ENCODE results near the gene SLC4A9.
"Not testable (repeated sequence)": the region's sequence is repeated elsewhere in the genome, so short reads cannot be mapped to it uniquely, and the experiment has no call there.

SLC4A9 gene

DNA sequence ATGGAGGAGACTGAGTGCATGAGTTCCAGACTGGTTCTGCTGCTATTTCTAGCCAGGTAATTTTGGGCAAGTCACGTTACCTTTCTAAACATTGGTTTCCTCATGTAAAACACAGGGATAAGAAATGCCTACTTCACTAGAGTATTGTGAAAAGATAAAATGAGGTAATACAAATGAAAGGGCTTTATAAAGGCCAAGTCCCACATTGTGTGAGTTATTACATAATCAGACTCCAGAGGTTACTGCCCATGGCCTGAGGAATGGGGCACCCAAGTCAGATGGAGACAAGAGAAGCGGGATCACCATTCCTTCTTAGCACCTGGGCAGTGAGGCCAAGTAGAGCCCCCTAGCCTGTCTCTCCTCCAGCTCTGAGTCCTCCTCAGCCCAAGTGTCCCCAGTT, 21.1 kb upstream of the SLC4A9 start:
- no peak for DNase-seq

DNA sequence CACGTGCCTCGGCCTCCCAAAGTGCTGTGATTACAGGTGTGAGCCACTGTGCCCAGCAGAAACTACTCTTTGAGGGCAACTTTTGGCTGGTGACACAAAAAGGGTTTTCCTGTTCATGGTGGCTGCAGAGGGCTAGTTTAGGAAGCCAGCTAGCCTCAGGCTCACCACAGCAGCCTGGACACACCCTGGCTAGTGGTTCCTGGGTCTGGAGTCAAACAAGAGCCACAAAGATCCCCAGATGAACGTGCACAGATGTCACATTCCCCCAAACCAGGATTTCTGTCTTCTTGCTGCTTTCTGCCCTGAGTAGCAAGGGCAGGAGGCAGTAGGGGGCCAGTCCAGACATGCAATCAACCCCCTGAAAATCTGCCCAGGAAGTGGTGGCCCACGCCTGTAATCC, 20.4 kb upstream of the SLC4A9 start:
- no peak for DNase-seq

DNA sequence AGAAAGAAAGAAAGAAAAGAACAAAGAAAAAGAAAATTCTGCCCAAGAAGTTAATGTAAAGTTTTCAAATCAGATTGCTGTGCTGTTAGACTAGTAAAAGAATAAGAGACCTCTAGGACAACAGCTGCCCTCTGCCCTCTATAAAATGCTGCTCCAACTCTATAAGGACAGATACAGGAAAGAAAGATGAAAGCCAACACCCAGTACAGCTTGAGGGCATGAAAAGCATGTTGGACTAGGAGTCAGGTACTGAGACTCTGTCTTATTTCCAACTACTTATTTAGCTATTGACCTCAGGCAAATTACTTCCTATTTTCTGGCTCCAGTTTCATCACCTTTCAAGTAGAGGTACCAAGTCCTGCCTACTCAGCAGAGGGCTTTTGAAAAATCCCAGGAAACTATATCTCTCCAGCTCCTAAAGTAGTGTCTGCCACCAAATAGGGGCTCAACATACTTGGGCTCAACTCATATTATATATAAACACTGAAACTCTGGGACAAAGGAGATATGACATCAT, 19.3 kb upstream of the SLC4A9 start:
- DNase-seq = no peak

DNA sequence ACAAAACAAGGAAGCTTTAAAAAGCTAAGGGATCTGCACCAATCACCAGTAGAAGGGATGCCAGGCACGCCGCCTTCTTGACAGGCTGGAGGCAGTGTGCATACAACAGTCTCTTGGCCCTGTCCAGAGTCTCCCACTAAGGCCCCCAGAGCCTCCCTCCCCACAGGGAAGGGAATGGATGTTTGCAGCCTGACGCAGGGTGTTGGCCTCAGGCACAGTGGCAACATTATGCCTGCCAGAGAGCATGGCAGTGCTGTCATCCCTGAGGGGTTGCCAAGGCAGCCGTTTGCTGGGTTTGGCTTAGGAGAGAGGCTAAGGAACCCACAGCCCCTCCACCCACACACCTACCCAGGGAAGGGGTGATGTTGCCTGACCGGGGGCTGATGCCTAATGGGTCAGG, 18.4 kb upstream of the SLC4A9 start:
- no peak for DNase-seq

DNA sequence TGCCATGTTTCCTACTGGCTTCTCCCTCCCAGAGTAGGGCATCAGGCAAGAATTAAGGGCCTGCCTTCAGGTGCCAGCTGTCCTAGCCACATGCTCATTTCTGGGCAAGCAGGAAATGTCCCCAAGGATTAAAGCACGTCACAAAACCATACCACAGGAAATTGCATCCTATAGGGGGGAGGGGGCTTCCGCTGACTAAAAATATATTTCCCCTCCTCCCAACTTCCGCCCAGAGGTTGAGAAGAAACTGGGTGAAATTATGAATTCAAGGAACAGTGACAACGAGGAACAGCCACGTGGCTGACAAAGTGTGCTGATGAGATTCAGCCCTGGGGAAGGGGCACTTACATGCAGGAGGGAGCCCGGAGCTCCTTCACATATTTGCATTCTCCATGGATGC, 17.7 kb upstream of the SLC4A9 start:
- no peak for DNase-seq

DNA sequence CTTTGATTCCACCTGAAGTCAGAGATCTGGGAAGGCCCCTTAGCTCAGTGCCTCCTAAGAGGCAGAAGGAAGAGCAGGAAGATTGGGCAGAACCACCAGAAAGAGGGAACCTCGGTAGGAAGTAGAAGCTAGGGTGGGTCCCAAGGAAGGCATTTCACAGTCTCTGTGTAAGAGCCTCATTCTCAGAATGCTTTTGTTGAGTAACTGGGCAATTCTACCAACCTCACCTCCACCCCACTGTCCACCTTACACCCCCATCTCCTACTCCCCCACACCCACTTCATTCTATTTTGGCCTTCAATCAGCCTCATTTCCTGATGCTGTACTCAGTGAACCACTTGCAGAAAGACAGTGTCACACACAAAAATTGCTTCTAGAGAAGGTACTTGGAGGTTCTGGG, 17.1 kb upstream of the SLC4A9 start:
- DNase-seq = no peak

DNA sequence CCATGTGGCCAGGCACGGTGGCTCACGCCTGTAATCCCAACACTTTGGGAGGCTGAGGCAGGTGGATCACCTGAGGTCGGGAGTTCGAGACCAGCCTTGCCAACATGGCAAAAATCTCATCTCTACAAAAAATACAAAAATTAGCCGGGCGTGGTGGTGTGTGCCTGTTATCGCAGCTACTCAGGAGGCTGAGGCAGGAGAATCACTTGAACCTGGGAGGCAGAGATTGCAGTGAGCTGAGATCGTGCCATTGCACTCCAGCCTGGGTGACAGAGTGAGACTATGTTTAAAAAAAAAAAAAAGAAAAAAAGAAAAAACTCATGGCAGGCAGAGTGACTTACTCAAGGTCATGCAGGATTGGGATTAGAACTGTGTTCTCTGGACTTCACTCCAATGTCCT, 16.1 kb upstream of the SLC4A9 start:
- DNase-seq = not testable (repeated sequence)

DNA sequence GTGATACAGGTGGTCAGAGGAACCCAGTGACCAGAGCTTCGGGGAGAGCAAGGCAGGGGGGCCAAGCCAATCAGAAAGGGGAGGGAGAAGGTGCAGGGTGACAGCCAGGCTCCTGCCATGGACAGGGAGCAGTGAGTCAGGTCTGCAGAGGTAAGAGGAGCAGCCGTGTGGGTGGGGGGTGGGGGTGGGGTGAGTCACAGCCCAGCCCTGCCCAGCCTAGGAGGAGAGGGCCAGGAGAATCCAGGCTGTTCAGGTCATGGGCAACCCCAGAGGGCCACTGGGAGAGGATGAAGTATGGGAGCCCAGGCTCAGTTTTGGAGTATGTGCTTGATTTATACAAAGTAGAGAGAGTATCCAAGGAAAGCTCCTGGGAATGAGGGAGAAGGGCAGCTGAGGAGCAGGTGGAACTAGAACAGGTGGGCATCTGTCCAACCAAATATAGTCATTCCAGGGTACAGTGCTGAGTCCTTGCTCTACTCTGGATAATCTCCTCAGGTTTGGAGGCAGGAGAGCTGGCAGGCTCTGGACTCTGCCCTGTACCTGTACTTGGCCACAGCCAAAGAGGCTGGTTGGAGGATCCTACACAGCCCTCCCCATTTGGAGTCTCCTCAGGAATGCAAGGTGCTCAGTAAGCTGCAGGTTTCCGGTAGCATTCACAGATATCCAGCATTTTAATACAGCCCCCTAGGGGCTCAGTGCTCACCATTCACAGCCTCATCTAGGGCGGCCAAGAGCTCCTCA, 15.1 kb upstream of the SLC4A9 start:
- no peak for DNase-seq

DNA sequence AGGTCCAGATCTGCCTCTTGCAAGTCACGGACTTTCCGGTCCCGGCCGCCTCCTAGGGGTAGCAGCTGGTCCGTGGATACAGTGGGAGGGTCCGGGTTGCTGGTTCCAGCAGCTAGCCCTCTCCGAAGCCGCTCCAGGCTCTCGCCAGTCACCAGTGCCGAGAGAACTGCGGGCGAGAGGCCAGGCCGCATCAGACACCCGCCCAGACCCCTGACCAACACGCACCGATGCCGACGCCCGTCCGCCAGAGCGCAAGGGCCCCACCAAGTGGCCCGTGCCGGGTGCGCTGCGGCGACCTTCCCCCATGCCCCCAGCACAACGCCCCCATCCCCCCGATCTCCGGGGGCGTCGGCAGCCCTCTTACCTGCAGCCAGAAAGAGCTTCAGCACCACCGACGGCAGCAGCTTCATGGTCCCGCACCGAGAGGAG, 14.1 kb upstream of the SLC4A9 start:
- no peak for DNase-seq

DNA sequence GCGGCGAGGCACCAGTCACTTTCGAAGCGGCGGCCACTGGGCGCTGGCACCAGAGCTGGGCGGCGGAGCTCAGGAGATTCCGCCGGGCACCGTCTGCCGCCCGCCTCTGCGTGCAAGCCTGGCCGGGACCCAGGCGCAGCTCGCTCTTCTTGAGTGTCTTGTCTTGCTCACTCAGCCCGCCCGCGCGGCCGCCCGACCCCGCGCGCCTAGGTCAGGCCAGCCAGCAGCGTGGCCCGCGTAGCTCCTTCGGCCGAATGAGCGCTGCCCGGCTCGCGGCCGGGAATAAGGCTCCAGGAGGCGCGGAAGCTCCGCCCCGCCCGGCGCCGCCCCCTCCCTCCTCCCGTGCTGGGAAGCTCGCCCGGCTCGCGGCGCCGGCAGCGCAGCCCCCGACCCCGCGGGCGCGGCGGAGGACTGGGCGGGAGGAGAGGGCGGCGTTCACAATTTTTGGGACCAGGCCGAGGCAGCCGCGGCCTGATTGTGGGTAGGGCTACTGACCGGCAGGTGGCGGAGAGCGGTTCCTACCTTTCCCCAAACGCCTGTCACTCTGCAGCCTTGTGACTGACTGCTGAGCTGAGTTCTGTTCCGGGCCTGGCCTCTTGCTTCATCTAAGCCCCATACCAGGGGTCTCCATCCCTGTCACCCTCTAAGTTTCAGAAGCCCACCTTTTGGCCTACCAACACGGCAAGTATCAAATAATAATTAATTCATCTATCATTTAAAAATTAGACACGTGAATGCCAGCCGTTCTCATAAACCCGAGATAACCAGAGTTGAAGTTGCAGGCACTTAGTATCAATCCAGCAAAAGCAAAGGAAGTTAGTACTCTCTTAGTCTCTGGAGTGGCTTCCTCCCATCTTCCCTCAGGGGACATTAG, 13.4 kb upstream of the SLC4A9 start, which contains the start of gene HBEGF:
TSS of gene HBEGF (minus strand) at position 256 of the 874 bp plus-strand sequence. CDS start 275 bp downstream, outside the sequence.
- DNase-seq = peak; percentile 60

DNA sequence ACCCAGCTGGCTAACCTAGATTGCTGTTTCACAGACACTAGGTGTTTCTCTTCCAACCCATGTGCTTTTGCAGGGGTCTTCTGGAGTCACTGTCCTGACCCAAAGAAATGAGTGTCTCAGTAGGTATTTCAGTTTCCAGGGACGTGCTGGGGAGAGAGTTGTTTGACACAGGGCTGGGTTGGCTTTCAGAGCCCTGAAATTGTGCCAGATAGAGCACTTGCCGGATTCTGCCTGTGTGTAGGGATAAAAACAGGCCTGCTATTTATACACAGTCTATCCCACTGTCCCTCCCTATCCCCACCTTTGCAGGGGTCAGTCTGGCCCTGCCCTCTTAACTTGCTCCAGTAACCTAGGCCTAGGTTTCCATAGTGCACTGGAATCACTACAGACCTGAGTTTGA, 12.6 kb upstream of the SLC4A9 start:
- DNase-seq = no peak

DNA sequence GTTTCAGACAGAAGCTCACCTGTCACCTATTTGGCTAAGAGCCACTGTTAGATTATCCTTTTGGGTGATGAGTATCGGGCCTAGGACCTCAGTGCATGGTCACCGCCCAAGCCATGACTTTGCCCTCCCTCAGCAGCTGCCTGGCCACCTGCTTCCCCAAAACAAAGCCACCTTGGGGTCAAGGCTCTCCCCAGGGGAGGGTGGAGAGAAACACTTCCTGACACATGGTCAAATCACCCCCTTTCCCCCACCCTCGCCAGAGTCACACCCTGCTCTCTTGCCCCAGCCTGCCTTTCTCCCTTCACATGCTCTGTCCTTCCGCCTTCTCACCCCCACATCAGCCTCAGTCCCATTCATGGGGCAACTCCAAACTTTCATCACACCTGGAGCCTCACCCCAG, 11.9 kb upstream of the SLC4A9 start:
- no peak for DNase-seq

DNA sequence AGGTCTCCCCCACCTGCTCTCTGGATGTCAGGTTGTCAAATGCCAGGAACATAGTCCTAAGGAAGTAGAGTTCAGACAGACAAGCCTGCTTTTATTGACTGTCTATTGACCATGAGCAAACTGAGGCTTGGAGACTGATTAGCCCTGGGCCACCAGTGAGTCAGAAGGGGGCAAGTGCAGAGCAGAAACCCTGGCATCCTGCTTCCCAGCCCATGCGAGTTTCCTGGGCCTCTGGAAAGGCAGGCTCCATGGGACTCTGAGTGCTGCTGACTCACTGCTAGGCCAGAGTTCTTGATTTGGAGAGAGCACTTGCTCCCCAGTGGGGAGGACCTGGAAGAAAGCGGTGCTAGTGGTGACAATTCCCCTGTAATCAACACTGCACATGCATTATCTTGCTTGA, 10.8 kb upstream of the SLC4A9 start:
- DNase-seq = no peak

DNA sequence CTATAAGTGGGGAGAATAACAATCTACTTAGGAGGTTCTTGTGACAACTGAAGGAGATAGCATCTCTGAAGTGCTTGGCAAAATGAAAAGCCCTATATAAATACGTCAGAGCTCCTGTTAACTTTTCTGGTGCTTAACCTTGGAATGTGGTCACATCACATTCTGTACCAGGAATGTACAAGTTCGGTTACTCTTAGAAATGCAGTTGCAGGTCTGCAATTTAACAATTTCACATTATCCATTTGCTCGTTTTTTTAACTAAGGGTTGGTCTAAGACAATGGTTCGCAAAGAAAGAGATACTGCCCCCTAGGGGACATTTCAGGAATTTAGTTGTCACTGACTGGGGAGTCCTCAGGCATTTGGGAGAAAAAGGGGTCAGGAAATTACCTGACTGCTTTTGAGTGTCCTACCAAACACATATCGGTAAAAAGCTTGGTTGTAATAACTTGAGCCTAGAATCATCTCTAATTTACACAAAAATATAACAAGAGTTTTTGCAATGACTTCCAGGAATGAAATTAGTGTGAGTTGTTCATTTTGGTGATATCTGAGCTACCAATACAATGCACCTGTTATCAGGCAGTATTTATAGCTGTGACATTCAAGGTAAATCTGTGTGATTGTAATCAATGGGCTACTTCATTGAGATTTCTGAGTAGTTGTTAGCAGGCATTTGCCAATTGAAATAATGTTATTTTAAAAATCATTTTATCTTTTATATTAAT, 8.2 kb upstream of the SLC4A9 start:
- DNase-seq = no peak

DNA sequence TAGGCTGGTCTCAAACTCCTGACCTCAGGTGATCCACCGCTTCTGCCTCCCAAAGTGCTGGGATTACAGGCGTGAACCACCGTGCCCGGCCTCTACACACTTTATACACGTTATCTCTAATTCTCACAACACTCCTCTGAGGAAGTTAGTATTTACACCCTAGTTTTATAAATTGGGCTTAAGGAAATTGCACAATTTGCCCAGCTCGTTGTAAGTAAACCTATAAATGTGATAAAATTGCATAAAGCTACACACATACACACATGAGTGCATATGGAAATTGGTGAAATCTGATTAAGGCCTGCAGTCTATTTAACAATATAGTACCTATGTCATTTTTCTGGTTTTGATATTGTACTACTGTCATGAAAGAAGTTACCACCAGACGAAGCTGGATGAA, 4.4 kb upstream of the SLC4A9 start:
- no peak for DNase-seq

DNA sequence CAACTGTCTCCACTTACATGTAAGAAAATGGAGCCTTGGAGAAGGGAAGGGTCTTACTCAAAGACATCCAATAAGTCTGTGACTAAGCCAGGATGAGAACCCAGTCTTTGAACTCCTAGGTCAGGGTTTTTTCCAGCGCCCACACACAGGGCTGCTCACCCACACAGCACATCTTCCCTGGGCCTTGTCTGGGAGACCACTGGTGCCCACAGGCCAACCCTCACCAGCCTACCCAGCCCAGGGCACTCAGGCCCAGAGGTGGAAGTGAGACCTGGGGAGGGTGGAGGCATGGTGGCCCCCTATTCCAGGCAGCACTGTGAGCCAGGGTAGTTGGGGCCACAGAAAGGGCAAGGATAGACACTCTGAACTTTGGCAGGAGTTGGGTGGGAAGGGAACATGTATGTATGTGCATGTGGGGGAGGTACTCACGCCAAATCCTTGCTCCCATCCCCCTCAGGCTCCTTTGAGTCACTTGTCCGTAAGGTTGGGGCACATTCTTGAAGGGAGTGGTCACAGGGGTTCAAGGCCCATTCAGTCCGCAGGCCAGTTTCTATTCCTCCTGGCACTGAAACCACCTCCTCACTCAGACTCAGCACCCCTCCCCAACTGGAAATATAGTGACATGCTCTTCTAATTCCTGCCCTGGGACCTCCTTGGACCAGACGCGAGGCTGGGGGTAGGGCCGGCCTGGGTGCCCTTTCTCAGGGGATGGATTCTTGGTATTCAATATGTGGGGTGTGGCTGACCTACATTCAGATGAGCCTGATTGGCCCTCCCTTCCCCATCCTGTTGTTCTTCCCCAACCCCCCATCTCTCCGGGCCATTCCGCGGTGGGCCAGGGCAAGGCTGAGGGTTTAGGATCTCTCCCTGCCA, 2.9 kb upstream of the SLC4A9 start:
- DNase-seq = no peak

DNA sequence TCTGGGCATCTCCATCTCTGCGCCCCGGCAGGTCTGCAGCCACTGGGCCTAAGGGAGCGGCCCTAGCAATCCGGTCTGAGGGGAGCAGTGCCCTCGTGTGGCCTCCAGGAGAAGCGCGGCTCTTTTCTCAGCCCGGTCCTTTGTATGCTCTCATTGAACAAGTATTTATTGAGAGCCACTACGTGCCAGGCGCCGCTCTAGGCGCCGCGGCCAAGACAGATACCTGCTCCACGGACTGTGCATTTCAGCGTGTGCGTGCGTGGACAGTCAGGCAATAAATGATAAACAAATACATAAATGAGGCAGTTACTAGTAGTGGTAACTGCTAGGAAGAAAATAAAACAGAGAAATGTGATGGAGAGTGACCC, 2.3 kb upstream of the SLC4A9 start:
- DNase-seq = peak; percentile 58

DNA sequence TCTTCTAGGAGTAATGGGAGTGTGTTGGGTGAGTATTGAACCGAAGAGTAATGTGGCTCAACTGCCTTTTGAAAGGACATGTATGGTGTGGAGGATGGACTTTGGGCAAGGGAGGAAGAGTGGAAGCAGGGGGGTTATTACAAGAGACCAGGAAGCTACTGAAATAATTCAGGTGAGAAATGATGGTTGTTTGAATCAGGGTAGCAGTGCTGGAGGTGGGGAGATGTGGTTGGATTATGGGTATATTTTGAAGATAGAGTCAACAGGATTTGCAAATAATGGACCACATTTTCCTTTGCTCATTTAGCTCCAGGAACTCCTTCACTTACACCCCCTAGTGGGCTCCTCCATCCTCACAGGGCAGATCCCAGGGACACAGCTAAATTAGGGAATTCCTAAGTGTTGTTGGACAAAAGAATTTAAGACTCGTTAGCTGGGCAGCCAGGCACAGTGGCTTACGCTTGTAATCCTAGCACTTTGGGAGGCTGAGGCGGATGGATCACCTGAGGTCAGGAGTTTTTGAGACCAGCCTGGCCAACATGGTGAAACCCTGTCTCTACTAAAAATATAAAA, 1.2 kb upstream of the SLC4A9 start:
- DNase-seq = no peak

DNA sequence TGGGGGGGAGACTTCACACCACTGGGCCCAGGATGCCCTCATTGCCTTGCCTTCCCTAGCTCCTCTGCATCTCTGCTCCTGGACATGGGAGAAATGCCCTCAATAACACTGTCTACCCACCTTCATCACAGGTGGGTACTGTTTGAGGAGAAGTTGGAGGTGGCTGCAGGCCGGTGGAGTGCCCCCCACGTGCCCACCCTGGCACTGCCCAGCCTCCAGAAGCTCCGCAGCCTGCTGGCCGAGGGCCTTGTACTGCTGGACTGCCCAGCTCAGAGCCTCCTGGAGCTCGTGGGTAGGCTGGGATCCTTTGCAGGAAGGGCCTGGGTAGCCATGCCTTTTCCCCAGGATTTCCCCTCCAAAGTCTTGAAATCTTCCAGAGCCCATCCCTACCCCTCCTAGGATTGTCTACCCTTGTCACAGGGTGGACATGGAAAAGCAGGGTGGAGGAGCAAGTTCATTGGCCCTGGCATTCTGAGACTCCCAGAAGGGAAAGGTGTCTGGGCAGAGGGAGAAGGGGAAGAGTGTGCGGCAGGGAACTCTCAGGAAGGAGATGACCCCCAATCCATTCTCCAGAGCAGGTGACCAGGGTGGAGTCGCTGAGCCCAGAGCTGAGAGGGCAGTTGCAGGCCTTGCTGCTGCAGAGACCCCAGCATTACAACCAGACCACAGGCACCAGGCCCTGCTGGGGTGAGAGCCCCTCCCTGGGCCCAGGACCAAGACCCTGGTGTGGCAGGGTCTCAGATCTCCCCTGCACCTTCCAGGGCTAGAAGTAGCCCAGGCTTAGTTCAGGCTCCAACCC, 886 bp downstream of the SLC4A9 start:
- DNase-seq = no peak

DNA sequence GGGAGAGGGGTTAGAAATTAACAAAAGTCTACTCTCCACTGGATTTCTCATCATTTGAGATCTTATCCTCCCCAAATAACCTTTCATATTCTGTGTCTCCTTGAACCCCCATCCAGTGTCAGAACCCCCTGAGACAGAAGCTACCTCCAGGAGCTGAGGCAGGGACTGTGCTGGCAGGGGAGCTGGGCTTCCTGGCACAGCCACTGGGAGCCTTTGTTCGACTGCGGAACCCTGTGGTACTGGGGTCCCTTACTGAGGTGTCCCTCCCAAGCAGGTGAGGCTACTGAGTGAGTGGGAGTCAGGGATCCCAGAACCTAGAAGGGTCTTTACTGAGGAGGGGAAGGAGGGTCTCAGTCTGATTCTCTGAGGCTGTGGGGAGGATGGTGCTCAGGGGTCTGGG, 1.9 kb downstream of the SLC4A9 start:
- DNase-seq = no peak

DNA sequence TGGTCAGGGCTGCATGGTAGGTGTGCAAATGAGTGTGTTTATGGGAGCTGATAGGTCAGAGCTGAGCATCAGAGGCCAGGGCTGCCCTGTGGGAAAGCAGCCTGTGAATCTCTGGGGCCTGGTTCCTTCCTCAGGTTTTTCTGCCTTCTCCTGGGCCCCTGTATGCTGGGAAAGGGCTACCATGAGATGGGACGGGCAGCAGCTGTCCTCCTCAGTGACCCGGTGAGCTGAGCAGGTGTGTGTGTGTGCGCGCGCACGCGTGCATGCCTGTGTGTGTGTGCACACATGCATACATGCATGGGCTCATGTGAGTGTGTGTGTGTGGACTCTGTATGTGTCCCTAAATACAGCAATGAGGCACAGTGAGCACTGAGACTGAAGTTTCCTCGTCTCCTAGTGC, 2.3 kb downstream of the SLC4A9 start:
- DNase-seq = no peak

All from NCI-H524 treated with DMSO at 0.1 percent for 48 hours (cell line).